ENCODE measurements around the gene OR2G3. TPM values are rescaled to one million over a fixed set of nuclear protein-coding genes. Genes with fewer than 3 reads are reported as not detected.

Gene OR2G3
- total RNA-seq, 1 donor from 2014 or later, result not detected

DNA sequence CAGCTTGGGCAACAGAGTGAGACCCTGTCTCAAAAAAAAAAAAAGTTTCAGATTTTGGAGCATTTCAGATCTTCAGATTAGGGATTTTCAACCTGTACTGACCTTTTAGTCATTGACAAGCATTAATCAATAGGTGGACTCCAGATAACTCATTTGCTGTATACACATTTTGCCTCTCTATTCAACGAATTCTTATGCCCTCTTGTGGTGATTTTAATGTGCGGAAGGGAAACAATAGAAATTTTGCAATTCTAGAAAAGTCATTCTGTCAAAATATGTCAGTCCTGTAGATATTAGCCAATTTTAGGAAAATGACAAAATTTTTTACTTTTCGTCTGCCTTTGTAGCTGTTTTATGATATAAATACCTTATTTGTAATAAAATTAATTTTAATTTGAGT, 28.9 kb upstream of the OR2G3 start:
- TF ChIP-seq, protein P1, sequence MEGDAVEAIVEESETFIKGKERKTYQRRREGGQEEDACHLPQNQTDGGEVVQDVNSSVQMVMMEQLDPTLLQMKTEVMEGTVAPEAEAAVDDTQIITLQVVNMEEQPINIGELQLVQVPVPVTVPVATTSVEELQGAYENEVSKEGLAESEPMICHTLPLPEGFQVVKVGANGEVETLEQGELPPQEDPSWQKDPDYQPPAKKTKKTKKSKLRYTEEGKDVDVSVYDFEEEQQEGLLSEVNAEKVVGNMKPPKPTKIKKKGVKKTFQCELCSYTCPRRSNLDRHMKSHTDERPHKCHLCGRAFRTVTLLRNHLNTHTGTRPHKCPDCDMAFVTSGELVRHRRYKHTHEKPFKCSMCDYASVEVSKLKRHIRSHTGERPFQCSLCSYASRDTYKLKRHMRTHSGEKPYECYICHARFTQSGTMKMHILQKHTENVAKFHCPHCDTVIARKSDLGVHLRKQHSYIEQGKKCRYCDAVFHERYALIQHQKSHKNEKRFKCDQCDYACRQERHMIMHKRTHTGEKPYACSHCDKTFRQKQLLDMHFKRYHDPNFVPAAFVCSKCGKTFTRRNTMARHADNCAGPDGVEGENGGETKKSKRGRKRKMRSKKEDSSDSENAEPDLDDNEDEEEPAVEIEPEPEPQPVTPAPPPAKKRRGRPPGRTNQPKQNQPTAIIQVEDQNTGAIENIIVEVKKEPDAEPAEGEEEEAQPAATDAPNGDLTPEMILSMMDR (IDR thresholded peaks at IDR 0.05; ENCODE audit: insufficient read depth, low read length, poor library complexity, severe bottlenecking), result peak; percentile 20
- Histone ChIP-seq H3K27me3 (ENCODE audit: control insufficient read depth, insufficient read depth, low read length) (no peaks in the 10 kb centered on the region), H3K36me3 (ENCODE audit: control insufficient read depth, insufficient read depth, low read length) (no peaks in the 10 kb centered on the region), H3K4me3 (ENCODE audit: low read depth, low read length) (no peak overlapping the region)
- DNase-seq (ENCODE audit: low read depth), result no peak

- Histone ChIP-seq H3K27me3 (ENCODE audit: control insufficient read depth, insufficient read depth, low read length) (no peaks in the 10 kb centered on the region), H3K36me3 (ENCODE audit: control insufficient read depth, insufficient read depth, low read length) (no peaks in the 10 kb centered on the region), H3K4me3 (ENCODE audit: low read depth, low read length) (no peak overlapping the region)
- no peak for DNase-seq (ENCODE audit: low read depth)
- TF ChIP-seq, protein P1 (IDR thresholded peaks at IDR 0.05; ENCODE audit: insufficient read depth, low read length, poor library complexity, severe bottlenecking), result no peak
Measured at GRCh38 chr1:247578946-247579460, 26.4 kb upstream of the OR2G3 start.

- DNase-seq (ENCODE audit: low read depth), result no peak
- no peaks in the 10 kb centered on the region for H3K36me3 ChIP-seq (ENCODE audit: control insufficient read depth, insufficient read depth, low read length)
- H3K27me3 ChIP-seq (ENCODE audit: control insufficient read depth, insufficient read depth, low read length), result no peaks in the 10 kb centered on the region
- TF ChIP-seq, protein P1 (IDR thresholded peaks at IDR 0.05; ENCODE audit: insufficient read depth, low read length, poor library complexity, severe bottlenecking), result no peak
- no peak within 1 kb of the TSS for H3K4me3 ChIP-seq (ENCODE audit: low read depth, low read length)
Measured at GRCh38 chr1:247588060-247588459, 17.3 kb upstream of the OR2G3 start, which contains the start of gene OR2G2. TSS of gene OR2G2 (plus strand) at chr1:247588360. CDS start at chr1:247588360, 0 bp downstream.

- TF ChIP-seq, protein P1 (IDR thresholded peaks at IDR 0.05; ENCODE audit: insufficient read depth, low read length, poor library complexity, severe bottlenecking), result no peak
- no peaks in the 10 kb centered on the region for H3K36me3 ChIP-seq (ENCODE audit: control insufficient read depth, insufficient read depth, low read length)
- DNase-seq (ENCODE audit: low read depth), result no peak
- H3K4me3 ChIP-seq (ENCODE audit: low read depth, low read length), result no peak overlapping the region
- H3K27me3 ChIP-seq (ENCODE audit: control insufficient read depth, insufficient read depth, low read length), result no peaks in the 10 kb centered on the region
Measured at GRCh38 chr1:247613405-247613804, 8.0 kb downstream of the OR2G3 start.

- no peak overlapping the region for H3K4me3 ChIP-seq (ENCODE audit: low read depth, low read length)
- TF ChIP-seq, protein P1 (IDR thresholded peaks at IDR 0.05; ENCODE audit: insufficient read depth, low read length, poor library complexity, severe bottlenecking), result no peak
Measured at GRCh38 chr1:247614625-247615024, 9.2 kb downstream of the OR2G3 start.

DNA sequence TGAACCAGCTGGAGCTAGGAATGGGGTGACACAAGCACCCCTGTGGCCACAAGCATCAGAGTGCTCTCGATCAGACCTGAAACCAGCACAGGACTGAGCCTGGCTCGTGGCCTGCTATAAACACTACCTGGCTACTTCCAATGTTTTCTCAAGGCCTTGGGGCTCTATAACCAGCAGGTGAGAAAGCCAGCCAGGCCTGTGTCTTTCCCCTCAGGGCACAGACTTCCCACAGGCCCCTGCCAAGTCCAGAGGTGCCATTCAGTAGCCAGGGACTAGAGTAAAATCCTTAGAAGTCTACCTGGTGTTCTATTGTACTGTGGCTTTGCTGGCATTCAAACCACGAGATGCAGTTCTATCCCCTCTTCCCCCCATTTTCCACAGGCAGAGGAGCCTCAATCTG, 22.6 kb downstream of the OR2G3 start:
- Histone ChIP-seq H3K27me3 (ENCODE audit: control insufficient read depth, insufficient read depth, low read length) (no peaks in the 10 kb centered on the region), H3K36me3 (ENCODE audit: control insufficient read depth, insufficient read depth, low read length) (no peaks in the 10 kb centered on the region), H3K4me3 (ENCODE audit: low read depth, low read length) (no peak overlapping the region)
- TF ChIP-seq, protein P1 (IDR thresholded peaks at IDR 0.05; ENCODE audit: insufficient read depth, low read length, poor library complexity, severe bottlenecking), result no peak
- DNase-seq (ENCODE audit: low read depth), result no peak

More at GRCh38 chr1:247614625-247615024, 9.2 kb downstream of the OR2G3 start:
- Histone ChIP-seq H3K27me3 (ENCODE audit: control insufficient read depth, insufficient read depth, low read length) (no peaks in the 10 kb centered on the region), H3K36me3 (ENCODE audit: control insufficient read depth, insufficient read depth, low read length) (no peaks in the 10 kb centered on the region)
- DNase-seq (ENCODE audit: low read depth), result no peak

Measured in kidney epithelial cell (primary cell).